GM21423 (cell line): ENCODE measurements around the gene PMPCA.

Experiments
- ATAC-seq: cut with Tn5 transposase; IDR thresholded peaks from one replicate; pipeline ENCODE4 v1.9.1; 2021; ENCODE audit warnings: mild to moderate bottlenecking, moderate library complexity; ENCODE audit not compliant: unreplicated experiment

Gene PMPCA

DNA sequence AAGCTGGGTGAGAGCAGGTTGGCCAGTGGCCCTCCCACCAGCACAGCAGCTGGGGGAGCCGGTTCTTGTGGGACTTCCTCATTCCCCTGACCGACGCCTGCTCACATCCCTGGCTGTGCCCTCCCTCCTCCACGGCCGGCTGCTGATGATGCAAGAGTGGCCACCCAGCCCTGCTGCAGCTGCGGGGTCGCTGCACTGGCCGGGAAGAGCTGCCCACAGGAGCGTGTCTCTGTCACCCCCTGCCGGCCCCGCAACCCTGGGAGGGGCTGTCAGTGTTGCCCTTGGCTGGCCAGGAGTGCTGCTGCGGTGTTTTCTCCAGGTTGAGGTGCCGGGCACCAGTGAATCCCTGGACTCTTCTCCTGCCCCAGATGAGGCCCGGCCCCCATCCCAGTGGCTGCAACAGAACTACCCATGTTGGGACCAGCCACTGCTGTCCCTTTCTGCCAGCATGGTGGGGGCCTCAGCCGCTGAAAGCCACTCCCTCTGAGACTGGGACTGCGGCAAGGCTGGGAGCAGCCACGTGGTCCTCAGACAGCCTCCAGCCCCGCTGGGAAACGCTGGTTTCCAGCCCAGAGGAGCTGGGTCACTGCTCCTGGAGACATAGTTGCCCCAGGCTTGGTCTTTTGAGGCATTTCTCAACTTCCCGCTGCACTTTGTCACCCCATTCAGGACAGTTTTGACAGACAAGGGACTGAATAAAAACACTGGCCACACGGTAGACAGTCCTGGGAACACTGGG is 37.7 kb upstream of the PMPCA start:
- no peak for ATAC-seq

DNA sequence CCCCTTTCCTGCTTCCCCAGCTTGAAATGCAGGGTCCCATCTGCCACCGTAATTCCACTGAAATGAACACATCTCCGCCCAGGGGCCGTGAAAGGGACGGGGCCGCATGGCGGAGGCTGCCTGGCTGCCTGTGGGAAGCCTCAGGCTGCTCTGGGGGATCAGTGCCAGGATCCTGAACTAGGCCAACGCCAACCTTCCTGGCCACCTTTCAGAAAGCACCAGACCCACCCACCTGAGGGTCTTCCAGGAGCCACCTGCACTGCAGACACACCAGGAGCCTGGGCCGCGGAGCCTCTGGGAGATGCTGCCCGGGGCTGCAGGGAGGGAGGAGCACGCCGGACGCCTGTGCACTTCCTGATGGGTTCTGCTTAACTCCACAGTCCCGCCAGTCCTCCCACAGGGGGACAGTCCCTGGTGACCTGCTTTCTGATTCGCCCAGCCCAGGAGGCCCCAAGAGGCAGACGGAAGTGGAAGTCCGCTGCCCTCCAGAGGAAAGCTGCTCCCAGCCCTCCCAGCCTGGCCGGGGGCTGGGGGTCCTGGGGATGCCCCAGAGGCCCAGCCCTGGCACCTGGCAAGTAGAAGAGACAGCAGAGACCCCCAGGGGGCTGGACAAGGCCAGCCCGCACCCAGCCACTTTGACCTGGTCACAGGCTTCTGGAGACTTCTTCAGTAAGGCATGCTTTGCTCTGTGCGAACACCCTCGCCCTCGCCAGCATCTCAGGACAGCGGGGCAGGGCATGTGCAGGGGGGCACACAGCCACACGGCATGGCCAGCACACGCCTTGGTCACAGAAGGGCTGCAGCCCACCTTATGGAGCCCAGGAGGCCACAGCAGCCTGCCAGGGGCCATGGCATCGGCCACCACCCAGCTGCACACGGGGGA is 36.9 kb upstream of the PMPCA start, which contains the start of gene CARD9:
Gene CARD9, minus strand, starts transcription at position 370 of the 883 bp plus-strand sequence. CDS start 1,591 bp downstream, outside the sequence.
- ATAC-seq = no peak

GRCh38 chr9:136374183-136374575 is 36.3 kb upstream of the PMPCA start:
- ATAC-seq = no peak

GRCh38 chr9:136375096-136375495 is 35.4 kb upstream of the PMPCA start:
- no peak for ATAC-seq

DNA sequence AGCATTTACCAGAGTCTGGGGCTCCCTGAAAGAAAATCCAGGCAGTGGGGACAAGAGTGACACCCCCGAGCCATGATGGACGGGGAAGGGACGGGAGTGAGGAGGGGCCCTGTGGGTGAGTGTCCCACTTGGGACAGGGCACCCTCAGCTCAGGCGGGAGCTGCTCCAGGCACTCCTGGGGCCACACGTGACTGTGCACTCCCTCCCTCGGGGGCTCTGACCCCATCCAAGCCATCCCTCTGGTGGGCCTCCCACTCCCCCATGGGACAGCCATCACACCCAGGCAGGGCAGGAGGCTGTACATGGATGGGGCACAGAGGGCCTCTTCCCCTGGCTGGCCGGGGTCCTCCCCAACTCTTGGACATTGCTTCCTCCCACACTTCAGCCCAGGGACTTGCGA is 34.0 kb upstream of the PMPCA start:
- no peak for ATAC-seq

GRCh38 chr9:136377341-136378169 is 32.9 kb upstream of the PMPCA start:
- no peak for ATAC-seq

GRCh38 chr9:136378170-136379002 is 32.1 kb upstream of the PMPCA start:
- ATAC-seq = no peak

DNA sequence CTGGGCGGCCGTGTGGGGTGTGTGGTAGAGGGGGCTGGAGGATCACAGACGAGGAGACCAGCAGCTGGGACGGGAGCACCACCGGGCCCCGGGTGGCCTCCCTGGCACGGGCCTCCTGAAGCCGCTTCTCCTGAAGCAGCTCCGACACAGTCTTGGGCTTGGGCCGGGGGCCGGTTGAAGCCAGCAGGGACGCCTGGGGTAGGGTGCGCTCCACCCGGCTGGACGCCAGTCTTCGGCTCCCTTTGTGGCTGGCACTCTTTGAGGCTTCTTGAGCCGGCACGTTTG is 31.5 kb upstream of the PMPCA start:
- no peak for ATAC-seq

- ATAC-seq = no peak
These were observed 31.1 kb upstream of the PMPCA start for GRCh38 chr9:136379401-136379800.

GRCh38 chr9:136379891-136380290 is 30.6 kb upstream of the PMPCA start:
- no peak for ATAC-seq

GRCh38 chr9:136380381-136380780 is 30.1 kb upstream of the PMPCA start:
- ATAC-seq = no peak

DNA sequence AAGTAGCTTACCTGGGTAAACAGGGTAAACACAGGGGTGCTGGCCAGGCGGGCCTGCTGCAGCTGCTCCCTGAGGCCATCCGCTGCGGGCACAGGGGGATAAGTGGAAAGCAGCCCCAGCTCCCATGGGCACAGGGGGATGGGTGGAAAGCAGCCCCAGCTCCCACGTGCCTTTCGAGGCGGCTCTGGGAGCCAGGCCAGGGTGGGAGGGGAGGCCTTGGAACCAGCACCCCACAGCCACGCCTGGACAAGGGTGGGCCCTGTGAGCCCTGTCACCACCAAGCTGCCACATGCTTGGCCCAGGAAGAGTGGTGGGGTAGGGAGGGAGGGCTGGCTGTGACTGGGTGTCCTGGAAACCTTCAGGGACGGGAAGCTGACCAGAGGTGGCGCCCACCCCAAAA is 29.1 kb upstream of the PMPCA start:
- no peak for ATAC-seq

DNA sequence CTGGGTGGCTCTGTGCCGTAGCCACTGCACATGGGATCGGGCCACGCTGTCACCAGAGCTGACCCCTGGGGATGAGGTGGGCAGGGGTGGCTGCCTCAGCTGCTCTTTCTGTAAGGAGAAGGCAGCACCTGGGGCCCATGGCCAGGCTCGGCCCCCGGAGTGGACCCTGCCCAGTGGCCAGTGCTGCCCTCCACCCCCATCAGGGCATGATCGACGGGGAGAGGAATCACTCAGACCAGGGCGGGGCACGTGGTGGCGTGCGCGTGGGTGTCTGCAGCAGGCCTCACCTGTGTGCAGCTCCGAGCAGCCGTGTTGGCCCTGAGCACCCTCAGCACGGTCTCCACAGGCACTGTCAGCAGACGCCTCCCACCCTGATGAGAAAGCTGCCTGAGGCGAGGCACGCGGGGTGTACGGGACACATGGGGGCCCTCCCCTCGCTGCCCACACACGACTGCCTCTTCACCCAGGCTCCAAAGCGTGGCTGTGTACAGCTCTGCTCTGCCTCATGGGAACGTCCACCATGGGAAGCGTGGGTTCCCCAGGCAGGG is 28.4 kb upstream of the PMPCA start:
- ATAC-seq = no peak

GRCh38 chr9:136383436-136383835 is 27.0 kb upstream of the PMPCA start:
- no peak for ATAC-seq

DNA sequence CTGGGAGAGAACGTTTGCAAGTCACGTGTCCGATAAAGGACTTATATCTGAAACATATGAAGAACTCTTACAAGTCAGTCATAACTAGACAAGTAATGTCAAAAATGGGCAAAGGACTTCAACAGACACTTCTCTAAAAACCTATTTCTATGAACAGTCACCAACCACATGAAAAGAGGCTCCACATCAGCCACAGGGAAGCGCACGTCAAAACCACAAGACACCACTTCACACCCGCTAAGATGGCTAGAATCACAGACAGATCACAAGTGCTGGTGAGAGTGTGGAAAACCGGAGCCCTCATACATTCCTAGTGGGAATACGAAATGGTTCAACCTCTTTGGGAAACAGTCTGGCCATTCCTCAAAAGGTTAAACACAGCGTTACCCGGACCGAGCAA is 25.4 kb upstream of the PMPCA start:
- ATAC-seq = no peak

DNA sequence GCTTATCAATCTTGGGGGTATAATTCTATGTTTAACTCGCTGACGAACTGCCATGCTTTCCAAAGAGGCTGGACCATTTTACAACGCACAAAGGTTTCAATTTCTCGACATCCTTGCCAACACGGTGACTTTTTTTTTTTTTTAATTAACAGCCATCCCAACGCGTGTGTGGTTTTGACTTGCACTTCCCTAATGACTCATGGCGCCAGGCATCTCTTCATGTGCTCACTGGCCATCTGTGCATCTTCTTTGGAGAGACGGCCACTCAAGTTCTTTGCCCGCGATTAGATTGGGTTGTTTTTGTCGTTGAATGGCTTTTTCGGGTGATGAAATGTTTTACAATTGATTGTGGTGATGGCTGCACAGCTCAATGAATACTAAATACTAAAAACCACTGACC is 24.4 kb upstream of the PMPCA start:
- ATAC-seq = no peak

DNA sequence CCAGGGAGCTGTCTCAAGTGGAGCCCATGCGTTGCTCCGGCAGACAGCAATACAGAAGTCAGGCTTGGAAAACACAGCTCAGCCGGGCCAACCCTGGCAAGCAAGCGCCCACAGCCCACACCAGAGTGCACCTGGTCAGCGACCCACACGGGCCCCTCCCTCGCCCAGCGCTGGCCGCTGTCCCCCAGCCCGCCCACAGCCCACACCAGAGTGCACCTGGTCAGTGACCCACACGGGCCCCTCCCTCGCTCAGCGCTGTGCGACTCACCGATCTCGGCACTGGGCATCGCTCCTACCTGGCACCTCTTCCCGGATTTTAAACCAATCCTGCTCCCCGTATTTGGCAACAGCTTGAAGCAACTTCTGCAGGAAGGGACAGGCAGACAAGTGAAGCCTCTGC is 23.2 kb upstream of the PMPCA start:
- no peak for ATAC-seq

GRCh38 chr9:136389396-136389795 is 21.1 kb upstream of the PMPCA start:
- ATAC-seq = no peak

DNA sequence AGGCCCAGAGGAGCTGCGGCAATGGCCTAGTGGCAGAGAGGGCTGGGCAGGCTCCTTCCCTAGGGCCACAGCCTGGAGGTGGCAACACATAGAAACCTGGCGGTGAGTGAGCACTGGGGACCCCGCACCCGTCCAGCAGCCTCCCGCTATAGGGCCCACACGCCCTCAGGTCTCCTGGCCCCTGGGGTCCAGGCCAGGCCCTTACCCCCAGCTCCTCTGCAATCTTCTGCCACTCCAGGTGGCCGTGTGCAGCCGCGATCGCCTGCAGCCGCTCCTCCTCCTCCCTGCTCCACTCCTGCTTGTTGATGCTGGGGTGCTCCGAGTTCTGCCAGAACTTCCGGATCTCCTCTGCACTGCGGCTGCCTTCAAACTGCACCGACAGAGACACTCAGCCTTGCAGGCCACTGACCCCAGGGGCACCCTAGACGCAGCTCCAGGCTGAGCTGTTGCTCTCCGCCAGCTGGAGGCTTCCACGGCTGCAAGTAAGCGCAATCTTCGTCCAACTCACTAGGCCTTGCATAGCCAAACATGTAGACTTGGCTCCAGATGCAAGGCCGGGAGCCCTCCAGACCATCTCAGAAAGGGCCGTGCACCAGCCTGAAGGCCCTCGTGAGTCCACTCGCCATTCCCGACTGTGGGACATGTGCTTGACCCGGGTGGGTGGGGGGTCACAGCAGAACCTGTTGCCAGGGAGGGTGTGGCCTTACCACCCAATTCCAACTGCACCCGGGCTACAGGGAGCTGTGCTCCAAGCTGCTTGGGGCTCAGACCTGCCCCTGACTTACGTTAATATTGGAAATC is 18.5 kb upstream of the PMPCA start:
- no peak for ATAC-seq
